ENCODE results near the gene GFAP.

DNA sequence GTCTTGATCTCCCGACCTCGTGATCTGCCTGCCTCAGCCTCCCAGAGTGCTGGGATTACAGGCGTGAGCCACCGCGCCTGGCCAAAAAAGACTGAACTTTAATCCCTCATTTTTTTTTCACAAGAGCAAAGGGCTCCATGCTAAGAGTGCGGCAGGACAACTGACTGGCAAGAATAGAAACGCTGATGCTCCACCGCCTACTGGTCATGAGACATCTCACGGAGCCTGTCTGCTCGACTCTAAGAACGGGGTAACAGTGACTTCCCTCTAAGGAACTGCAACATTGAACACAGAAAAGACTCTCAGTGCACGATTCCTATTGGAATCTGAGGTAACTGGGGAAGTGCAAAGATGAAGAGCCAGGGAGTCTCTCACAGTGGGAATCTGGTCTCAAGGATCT, 43.7 kb downstream of the GFAP start:
- TF ChIP-seq CTCF (conservative IDR thresholded peaks at IDR 0.05) (no peak), ZFX (IDR thresholded peaks at IDR 0.05) (no peak)
